ENCODE data around the gene TMEM17.

Gene TMEM17

DNA sequence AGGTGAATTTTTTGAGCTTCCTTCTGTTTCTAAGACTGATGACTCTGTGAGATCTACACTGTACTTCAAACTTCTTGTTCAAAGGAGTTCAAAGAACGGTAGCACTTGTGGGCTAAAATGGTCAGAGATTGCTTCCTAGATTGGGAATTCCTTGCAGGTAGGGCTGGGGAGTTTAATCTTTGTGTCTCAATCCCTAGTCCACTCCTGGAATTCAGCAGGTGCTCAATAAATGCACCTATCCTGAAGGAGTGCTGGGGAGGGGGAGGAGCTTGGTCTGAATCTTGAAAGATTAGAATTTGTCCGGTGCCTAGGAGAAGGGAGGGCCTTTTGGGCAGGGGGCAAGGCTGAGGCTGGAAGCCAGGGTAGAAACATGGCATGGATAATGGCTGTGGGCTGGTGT, 34.6 kb downstream of the TMEM17 start:
- DNase-seq: no peak

DNA sequence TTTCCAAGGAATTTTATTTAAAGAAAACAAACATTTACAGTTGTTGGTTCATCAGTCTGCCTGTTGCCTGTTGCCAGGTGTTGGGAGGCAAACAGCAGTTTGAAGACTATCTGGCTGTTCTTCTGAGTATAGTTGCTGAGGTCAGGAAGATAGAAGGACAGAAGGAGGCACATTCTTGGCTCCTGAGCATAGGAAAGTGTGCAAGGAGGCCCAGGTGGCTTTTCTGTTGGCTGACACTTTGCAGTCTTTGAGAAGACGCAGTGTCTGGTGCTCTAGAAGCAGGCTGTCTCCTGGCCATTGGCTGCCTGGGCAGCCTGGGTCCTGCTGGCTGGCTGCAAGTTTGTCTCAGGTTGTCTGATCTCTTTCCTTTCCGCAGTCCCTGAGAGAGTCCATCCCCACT, 36.4 kb downstream of the TMEM17 start:
- DNase-seq: no peak

- no peak for DNase-seq
Measured at GRCh38 chr2:62469114-62469513, 36.9 kb downstream of the TMEM17 start.

- peak; percentile 63 for DNase-seq
Measured at GRCh38 chr2:62467475-62468321, 38.3 kb downstream of the TMEM17 start.

GRCh38 chr2:62467100-62467474, 38.9 kb downstream of the TMEM17 start:
- DNase-seq: no peak

GRCh38 chr2:62466503-62466854, 39.5 kb downstream of the TMEM17 start:
- DNase-seq: no peak

GRCh38 chr2:62465741-62466502, 40.1 kb downstream of the TMEM17 start:
- peak; percentile 58 for DNase-seq

DNA sequence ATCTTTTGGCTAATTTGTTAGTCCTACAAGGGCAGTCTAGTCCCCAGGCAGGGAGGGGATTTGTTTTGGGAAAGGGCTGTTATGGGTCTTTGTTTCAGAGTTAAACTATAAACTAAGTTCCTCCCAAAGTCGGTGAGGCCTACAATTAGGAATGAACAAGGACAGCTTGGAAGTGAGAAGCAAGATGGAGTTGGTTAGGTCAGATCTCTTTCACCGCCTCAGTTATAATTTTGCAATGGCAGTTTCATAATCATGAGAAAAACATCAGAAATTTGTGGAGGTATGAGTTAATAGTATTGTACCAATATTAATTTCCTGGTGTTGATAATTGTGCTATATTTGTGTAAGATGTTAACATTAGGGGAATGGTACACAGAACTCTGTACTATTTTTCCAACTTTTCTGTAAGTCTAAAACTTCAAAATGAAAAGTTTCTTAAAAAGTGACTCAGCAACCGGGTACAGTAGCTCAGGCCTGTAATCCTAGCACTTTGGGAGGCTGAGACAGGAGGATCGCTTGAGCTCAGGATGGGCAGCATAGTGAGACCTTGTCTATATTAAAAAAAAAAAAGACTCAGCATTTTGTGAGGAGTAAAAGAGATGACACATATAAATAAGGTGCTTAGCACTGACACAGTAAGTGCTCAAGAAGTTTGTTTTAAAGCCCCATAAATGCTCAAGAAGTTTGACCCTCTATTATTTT, 40.8 kb downstream of the TMEM17 start:
- DNase-seq: no peak

DNA sequence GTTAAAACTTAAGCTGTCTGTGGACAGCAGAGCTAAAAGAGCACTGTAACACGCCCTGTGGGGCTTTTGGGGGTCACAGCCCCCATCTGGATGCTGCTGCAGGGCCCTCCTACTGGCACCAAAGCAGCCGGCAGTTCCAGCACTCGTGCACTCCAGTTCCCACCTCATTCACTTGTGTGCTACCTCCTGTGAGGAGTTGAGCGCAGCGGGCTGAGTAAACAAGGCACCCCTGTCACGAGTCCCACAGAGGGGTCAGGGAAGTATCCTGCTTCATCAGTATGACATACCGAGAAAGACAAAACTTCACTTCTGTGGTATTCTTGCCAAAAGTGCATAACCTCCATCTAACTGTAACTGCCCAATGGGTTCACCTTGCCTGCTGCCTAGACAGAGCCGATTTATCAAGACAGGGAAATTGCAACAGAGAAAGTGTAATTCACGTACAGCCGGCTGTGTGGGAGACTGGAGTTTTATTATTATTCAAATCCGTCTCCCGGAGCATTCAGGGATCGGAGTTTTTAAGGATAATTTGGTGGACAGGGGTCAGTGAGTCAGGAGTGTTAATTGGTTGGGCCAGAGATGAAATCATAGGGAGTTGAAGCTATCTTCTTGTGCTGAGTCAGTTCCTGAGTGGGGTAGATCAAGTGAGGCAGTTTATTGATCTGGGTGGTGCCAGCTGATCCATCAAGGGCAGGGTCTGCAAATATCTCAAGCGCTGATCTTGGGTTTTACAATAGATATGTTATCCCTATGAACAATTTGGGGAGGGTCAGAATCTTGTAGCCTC, 41.6 kb downstream of the TMEM17 start:
- no peak for DNase-seq

DNA sequence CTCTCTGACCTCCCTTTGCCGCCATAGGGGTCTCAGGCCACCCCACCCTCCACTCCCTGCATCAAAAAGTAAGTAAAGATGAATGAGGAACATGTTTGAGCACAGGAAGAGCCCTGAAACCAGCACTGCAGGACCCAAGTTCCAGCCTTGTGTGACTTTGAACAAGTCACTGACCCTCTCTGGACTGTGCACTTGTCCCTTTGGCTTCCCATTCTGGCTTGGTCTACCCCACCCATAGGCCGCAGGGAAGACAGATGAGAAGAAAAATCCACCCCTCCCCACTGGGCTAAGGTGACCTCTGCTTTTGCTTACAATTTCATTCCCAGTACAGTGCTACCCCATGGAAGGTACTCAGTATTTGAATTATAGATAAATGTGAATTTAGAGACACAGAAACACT, 43.8 kb downstream of the TMEM17 start:
- no peak for DNase-seq

- peak; percentile 43 for DNase-seq
Measured at GRCh38 chr2:62461707-62462106, 44.3 kb downstream of the TMEM17 start.

DNA sequence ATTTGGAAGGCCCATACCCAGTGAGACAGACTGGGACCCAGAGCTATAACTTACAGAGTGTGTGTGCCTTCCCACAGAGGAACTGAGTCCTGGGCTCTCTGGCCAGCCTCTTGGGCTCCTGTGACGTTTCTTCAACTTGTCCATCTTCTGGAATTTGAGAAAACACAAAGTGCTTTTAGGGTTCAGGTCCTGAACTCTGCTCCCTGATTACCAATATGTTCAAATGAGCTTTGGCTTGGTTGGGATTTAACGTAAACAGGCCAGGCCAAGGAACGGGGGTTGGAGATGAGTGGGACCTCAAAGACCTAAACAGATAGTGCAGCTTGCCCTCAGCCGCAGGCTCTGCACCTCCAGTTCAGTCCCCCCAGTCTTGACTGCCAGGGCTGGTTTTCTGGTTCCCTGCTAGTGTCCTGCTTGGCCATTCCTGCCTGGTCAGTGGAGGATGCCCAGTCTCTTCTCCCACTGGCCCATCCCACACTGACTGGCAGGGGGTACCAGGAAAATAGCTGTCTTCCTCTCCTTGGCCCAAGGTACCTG, 44.9 kb downstream of the TMEM17 start:
- DNase-seq: no peak

DNA sequence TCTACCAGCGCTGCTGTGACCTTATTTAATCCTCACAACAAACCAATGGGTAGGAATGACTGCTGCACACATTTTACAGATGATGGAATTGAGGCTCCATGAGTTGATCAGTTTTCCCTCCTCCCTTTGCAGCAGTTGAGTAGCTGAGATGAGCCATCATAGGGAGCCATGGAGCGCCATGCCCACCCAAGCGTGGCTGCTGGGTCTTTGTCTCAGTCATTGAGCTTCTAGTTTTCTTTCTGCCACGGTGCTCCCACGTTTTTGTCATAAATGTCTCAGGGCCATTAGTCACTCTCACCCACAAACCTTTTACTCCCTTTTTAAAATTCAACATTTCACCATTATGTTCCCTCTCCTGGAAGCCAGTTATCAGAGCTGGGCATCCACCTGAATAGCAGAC, 45.8 kb downstream of the TMEM17 start:
- no peak for DNase-seq

GRCh38 chr2:62459672-62460071, 46.3 kb downstream of the TMEM17 start:
- DNase-seq: no peak

GRCh38 chr2:62459106-62459505, 46.9 kb downstream of the TMEM17 start:
- no peak for DNase-seq

GRCh38 chr2:62458671-62459081, 47.3 kb downstream of the TMEM17 start:
- DNase-seq: no peak

- DNase-seq: no peak
Measured at GRCh38 chr2:62458206-62458641, 47.8 kb downstream of the TMEM17 start.

DNA sequence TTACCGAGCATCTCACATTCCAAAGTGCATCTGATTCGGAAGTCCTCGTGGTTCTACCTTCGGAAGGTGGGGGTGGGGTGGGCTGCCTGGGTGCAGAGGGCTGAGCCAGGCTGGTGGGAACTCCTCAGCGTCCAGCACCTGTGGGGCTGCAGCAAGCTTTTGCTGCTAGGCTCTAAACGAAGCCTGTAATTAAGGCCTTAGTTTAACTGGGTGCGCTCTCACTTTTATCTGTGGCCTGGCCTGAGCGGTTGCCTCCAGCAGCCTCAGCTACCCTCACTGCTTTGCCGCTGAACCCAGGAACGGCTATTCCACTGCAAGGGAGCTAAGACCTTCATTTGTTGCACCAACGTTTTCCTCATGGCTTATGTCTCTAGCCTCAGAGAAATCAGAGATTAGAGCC, 48.4 kb downstream of the TMEM17 start:
- no peak for DNase-seq

DNA sequence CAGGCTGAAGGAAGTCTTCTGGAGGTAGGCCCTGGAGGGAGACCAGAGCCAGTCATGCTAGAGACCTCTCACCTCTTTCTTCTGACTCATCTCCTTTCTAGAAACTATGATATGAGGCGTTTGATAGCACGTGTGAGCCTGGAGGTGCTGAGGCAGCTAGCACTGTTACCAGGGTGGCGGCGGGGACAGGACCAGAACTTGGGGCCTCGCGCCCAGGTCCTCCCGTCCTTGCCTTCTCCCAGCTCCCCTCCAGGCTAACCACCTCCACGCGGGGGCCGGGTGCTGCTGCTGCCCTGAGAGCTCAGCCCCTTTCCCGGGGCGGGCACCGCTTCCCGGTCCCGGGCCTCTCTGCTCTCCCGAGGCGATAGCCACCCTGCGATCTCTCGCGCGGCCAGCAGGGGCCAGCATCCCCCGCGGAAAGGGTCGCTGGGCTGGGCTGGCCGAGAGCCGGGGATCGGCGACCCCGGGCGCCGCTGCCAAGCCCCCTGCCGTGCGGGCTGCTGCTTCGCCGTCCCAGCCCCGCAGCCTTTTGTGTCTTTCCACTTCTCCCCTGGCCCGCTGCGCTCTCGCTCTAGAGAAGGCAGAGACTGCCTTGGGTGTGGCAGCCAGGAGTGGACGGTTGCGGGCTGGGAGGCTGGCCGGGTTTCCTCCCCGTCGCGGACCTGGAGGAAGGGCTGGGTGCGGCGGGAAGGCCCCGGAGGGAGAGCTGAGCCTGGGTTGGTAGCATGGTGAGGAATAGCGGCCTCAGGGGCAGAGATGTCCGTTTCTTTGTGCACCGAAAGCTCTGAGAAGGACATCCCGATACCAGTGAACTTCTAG, 49.1 kb downstream of the TMEM17 start:
- DNase-seq: peak; percentile 65

- DNase-seq: no peak
Measured at GRCh38 chr2:62455957-62456692, 49.9 kb downstream of the TMEM17 start.

DNA sequence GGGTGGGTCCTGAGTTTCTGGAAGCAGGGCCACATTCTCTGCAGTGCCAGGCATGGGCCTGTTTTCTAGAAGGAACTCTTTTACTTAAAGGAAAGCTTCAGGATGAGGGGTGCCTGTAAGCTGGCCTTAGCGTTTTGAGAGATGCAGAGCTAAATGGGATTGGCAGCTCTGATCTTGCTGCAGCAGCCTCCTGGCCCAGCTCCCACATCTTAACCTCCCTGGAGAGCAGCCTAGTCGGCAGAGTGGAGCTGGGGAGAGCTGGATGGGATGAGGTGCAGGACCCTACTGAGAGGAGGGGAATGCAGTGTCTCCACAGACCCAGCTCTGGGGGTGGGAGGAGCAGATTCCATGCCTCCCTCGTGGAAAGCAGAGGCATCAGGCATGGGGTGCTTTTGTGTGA, 52.0 kb downstream of the TMEM17 start:
- no peak for DNase-seq

All from fibroblast of upper back skin (primary cell).